GM23338 (cell line): ENCODE results near the gene SPINDOC. TPM values are rescaled to one million over a fixed set of nuclear protein-coding genes. Genes with fewer than 3 reads are reported as not detected.

ENCODE experiments used
- ATAC-seq: fragments of 200-7000 bp; cut with Tn5 transposase; 3 replicates; pipeline ENCODE4 v1.9.1; 2020
- DNase-seq: peaks from one replicate; pipeline ENCODE4 v3.0.0-alpha.2; 2015; ENCODE audit warnings: low spot score
- H2AFZ ChIP-seq: fragments of 200-600 bp; sonication (generic); 2 replicates; pipeline ENCODE4 v1.8.0; 2016; ENCODE audit warnings: antibody characterized with exemption, mild to moderate bottlenecking, moderate library complexity
- H3F3A ChIP-seq: fragments of 200-600 bp; sonication (generic); replicated peaks from 2 replicates; pipeline ENCODE4 v1.8.0; 2017; ENCODE audit warnings: antibody characterized with exemption, mixed run types, low read depth
- H3K27ac ChIP-seq: fragments of 200-600 bp; sonication (generic); 2 replicates; pipeline ENCODE4 v1.6.1; 2016; ENCODE audit warnings: low read depth
- H3K27me3 ChIP-seq: fragments of 200-600 bp; sonication (generic); 2 replicates; pipeline ENCODE4 v1.8.0; 2016; ENCODE audit warnings: mild to moderate bottlenecking, mixed run types, moderate library complexity; ENCODE audit not compliant: insufficient read depth
- H3K36me3 ChIP-seq: fragments of 200-600 bp; sonication (generic); 2 replicates; pipeline ENCODE4 v1.8.0; 2016; ENCODE audit warnings: mild to moderate bottlenecking; ENCODE audit not compliant: insufficient read depth
- H3K4me1 ChIP-seq: fragments of 200-600 bp; sonication (generic); 2 replicates; pipeline ENCODE4 v1.8.0; 2016; ENCODE audit warnings: mild to moderate bottlenecking, moderate library complexity; ENCODE audit not compliant: insufficient read depth
- H3K4me2 ChIP-seq: fragments of 200-600 bp; sonication (generic); 2 replicates; pipeline ENCODE4 v1.7.1; 2017; ENCODE audit warnings: mixed run types
- H3K4me3 ChIP-seq: fragments of 200-600 bp; sonication (generic); 2 replicates; pipeline ENCODE4 v1.6.1; 2016; ENCODE audit warnings: mixed run types
- H3K79me2 ChIP-seq: fragments of 200-600 bp; sonication (generic); replicated peaks from 2 replicates; pipeline ENCODE4 v1.8.0; 2017; ENCODE audit warnings: mild to moderate bottlenecking; ENCODE audit not compliant: insufficient read depth
- H3K9me2 ChIP-seq: fragments of 200-600 bp; sonication (generic); 2 replicates; pipeline ENCODE4 v1.8.0; 2017; ENCODE audit not compliant: insufficient read depth
- H4K20me1 ChIP-seq: fragments of 200-600 bp; sonication (generic); replicated peaks from 2 replicates; pipeline ENCODE4 v1.8.0; 2017; ENCODE audit warnings: mild to moderate bottlenecking; ENCODE audit not compliant: insufficient read depth
- H3K27ac Mint-ChIP-seq: 2 replicates; pipeline ENCODE4 v1.8.0; 2020; ENCODE audit warnings: inconsistent platforms, mild to moderate bottlenecking, moderate library complexity, mixed read lengths
- H3K27me3 Mint-ChIP-seq: 3 replicates; pipeline ENCODE4 v1.8.0; 2022; ENCODE audit warnings: low read depth, mild to moderate bottlenecking, moderate library complexity, mixed read lengths, inconsistent platforms; ENCODE audit not compliant: insufficient read depth, poor library complexity
- H3K36me3 Mint-ChIP-seq: 3 replicates; pipeline ENCODE4 v1.8.0; 2021; ENCODE audit warnings: low read depth, mild to moderate bottlenecking, inconsistent platforms, moderate library complexity, mixed read lengths
- H3K4me1 Mint-ChIP-seq: 3 replicates; pipeline ENCODE4 v1.8.0; 2020; ENCODE audit warnings: mild to moderate bottlenecking, inconsistent platforms, mixed read lengths
- H3K4me3 Mint-ChIP-seq: 3 replicates; pipeline ENCODE4 v1.8.0; 2021; ENCODE audit warnings: moderate library complexity, mild to moderate bottlenecking, inconsistent platforms, mixed read lengths
- H3K9me3 Mint-ChIP-seq: 3 replicates; pipeline ENCODE4 v1.8.0; 2020; ENCODE audit warnings: moderate library complexity, mild to moderate bottlenecking, inconsistent platforms, mixed read lengths
- CREB1 ChIP-seq: fragments of 250-450 bp; sonication (Bioruptor Pico); IDR thresholded peaks from 2 replicates; pipeline ENCODE4 v1.5.0; 2020; ENCODE audit warnings: low read depth, mild to moderate bottlenecking, moderate library complexity
- EZH2 ChIP-seq: fragments of 200-600 bp; sonication (generic); IDR thresholded peaks from one replicate; pipeline ENCODE4 v1.8.0; 2017; ENCODE audit warnings: antibody characterized with exemption, mild to moderate bottlenecking, low read depth; ENCODE audit not compliant: unreplicated experiment
- EZH2phosphoT487 ChIP-seq: fragments of 200-600 bp; sonication (generic); IDR thresholded peaks from one replicate; pipeline ENCODE4 v1.8.1; 2018; ENCODE audit warnings: antibody characterized with exemption; ENCODE audit not compliant: unreplicated experiment
- NANOG ChIP-seq: IDR thresholded peaks from 2 replicates; pipeline ENCODE4 v1.6.1; 2016; ENCODE audit warnings: antibody characterized with exemption, borderline replicate concordance
- POLR2AphosphoS5 ChIP-seq: IDR thresholded peaks from 2 replicates; pipeline ENCODE4 v1.6.1; 2016; ENCODE audit warnings: antibody characterized with exemption, low read depth
- ZNF114 ChIP-seq: fragments of 250-450 bp; sonication (Bioruptor Pico); IDR thresholded peaks from 2 replicates; pipeline ENCODE4 v1.5.0; 2020; ENCODE audit warnings: mild to moderate bottlenecking, moderate library complexity
- polyA plus RNA-seq: library from polyadenylated mRNA; unstranded; fragments of >200 nt; fragmentation: Nextera tagmentation; extraction: Ambion mirVana; gene quantifications from 2 replicates; pipeline ENCODE4 v1.2.1, GENCODE V29; 2016
- total RNA-seq: library from RNA; depleted of rRNA; stranded (reverse); fragments of >200 nt; shearing (Covaris generic); gene quantifications from 2 replicates; pipeline ENCODE4 v1.2.3, GENCODE V29; 2014
- TF ChIP-seq, protein P1 (sequence below), 2 experiments: fragments of 200-600 bp in 1 of 2; sonication (generic) in 1 of 2; conservative IDR thresholded peaks; 2 replicates each; pipeline versions ENCODE4 v1.5.1 to v1.6.1; 2016 to 2017; ENCODE audit warnings: antibody characterized with exemption in 2 of 2, low read depth in 2 of 2, mild to moderate bottlenecking in 2 of 2, moderate library complexity in 1 of 2
- TF ChIP-seq, protein P2 (sequence below): fragments of 250-450 bp; sonication (Bioruptor Pico); IDR thresholded peaks from 2 replicates; pipeline ENCODE4 v1.5.0; 2020; ENCODE audit warnings: mild to moderate bottlenecking, moderate library complexity
- TF ChIP-seq, protein P3 (sequence below): IDR thresholded peaks from 2 replicates; pipeline ENCODE4 v1.6.1; 2016; ENCODE audit warnings: antibody characterized with exemption
- TF ChIP-seq, protein P4 (sequence below): IDR thresholded peaks from one replicate; pipeline ENCODE4 v1.6.1; 2018; ENCODE audit warnings: antibody characterized with exemption; ENCODE audit not compliant: unreplicated experiment

The SPINDOC gene
- total and polyA plus RNA-seq, 2 experiments from 2014 or later: 9.4 to 84.7 TPM

DNA sequence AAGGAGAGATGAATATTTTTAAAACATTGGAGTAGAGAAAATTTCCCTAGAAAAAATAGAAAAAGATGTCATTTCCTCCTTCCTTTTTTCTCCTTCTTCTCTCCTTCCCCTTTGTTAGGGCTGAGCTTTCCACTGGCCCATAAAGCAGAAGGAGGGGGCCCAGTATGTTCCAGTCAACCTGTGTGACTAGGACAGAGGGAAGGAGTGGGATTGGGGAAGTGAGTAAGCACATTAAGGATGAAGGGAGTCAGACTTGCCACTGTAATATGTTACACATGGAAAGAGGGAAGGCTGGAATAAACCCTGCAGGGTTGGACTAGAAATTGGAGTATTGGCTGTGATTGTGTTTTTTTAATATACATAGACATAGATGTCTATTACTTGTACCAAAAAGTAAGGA is 20.1 kb upstream of the SPINDOC start:
- no peak overlapping the region for H3K27ac Mint-ChIP-seq
- no peaks in the 10 kb centered on the region for H3F3A ChIP-seq

More for the DNA sequence above, 20.1 kb upstream of the SPINDOC start:
- Histone ChIP-seq H3K27me3 (no peaks in the 10 kb centered on the region), H3K79me2 (no peaks in the 10 kb centered on the region), H3K4me2 (no peak overlapping the region), H3K36me3 (peaks cover 3% of the 10 kb centered on the region; the same call in 1 of the 2 replicates), H3K27ac (no peak overlapping the region), H3K9me2 (no peaks in the 10 kb centered on the region), H4K20me1 (no peaks in the 10 kb centered on the region), H3K4me1 (no peaks in the 10 kb centered on the region), H2AFZ (no peak overlapping the region), H3K4me3 (no peak overlapping the region)
- peaks cover 2% of the 10 kb centered on the region for H3K27me3 Mint-ChIP-seq
- no peak overlapping the region for H3K4me3 Mint-ChIP-seq
- no peaks in the 10 kb centered on the region for H3K4me1 Mint-ChIP-seq
- ATAC-seq (no peak), DNase-seq (no peak)
- peaks cover 58% of the 10 kb centered on the region for H3K9me3 Mint-ChIP-seq
- TF ChIP-seq NANOG (no peak), POLR2AphosphoS5 (no peak), ZNF114 (CRISPR knock-in tag) (no peak), EZH2phosphoT487 (no peak), EZH2 (no peak), CREB1 (CRISPR knock-in tag) (no peak)
- TF ChIP-seq, protein P1, sequence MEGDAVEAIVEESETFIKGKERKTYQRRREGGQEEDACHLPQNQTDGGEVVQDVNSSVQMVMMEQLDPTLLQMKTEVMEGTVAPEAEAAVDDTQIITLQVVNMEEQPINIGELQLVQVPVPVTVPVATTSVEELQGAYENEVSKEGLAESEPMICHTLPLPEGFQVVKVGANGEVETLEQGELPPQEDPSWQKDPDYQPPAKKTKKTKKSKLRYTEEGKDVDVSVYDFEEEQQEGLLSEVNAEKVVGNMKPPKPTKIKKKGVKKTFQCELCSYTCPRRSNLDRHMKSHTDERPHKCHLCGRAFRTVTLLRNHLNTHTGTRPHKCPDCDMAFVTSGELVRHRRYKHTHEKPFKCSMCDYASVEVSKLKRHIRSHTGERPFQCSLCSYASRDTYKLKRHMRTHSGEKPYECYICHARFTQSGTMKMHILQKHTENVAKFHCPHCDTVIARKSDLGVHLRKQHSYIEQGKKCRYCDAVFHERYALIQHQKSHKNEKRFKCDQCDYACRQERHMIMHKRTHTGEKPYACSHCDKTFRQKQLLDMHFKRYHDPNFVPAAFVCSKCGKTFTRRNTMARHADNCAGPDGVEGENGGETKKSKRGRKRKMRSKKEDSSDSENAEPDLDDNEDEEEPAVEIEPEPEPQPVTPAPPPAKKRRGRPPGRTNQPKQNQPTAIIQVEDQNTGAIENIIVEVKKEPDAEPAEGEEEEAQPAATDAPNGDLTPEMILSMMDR (conservative IDR thresholded peaks at IDR 0.05; ENCODE audit: low read depth in 2 of 2): no peak
- TF ChIP-seq, protein P2, sequence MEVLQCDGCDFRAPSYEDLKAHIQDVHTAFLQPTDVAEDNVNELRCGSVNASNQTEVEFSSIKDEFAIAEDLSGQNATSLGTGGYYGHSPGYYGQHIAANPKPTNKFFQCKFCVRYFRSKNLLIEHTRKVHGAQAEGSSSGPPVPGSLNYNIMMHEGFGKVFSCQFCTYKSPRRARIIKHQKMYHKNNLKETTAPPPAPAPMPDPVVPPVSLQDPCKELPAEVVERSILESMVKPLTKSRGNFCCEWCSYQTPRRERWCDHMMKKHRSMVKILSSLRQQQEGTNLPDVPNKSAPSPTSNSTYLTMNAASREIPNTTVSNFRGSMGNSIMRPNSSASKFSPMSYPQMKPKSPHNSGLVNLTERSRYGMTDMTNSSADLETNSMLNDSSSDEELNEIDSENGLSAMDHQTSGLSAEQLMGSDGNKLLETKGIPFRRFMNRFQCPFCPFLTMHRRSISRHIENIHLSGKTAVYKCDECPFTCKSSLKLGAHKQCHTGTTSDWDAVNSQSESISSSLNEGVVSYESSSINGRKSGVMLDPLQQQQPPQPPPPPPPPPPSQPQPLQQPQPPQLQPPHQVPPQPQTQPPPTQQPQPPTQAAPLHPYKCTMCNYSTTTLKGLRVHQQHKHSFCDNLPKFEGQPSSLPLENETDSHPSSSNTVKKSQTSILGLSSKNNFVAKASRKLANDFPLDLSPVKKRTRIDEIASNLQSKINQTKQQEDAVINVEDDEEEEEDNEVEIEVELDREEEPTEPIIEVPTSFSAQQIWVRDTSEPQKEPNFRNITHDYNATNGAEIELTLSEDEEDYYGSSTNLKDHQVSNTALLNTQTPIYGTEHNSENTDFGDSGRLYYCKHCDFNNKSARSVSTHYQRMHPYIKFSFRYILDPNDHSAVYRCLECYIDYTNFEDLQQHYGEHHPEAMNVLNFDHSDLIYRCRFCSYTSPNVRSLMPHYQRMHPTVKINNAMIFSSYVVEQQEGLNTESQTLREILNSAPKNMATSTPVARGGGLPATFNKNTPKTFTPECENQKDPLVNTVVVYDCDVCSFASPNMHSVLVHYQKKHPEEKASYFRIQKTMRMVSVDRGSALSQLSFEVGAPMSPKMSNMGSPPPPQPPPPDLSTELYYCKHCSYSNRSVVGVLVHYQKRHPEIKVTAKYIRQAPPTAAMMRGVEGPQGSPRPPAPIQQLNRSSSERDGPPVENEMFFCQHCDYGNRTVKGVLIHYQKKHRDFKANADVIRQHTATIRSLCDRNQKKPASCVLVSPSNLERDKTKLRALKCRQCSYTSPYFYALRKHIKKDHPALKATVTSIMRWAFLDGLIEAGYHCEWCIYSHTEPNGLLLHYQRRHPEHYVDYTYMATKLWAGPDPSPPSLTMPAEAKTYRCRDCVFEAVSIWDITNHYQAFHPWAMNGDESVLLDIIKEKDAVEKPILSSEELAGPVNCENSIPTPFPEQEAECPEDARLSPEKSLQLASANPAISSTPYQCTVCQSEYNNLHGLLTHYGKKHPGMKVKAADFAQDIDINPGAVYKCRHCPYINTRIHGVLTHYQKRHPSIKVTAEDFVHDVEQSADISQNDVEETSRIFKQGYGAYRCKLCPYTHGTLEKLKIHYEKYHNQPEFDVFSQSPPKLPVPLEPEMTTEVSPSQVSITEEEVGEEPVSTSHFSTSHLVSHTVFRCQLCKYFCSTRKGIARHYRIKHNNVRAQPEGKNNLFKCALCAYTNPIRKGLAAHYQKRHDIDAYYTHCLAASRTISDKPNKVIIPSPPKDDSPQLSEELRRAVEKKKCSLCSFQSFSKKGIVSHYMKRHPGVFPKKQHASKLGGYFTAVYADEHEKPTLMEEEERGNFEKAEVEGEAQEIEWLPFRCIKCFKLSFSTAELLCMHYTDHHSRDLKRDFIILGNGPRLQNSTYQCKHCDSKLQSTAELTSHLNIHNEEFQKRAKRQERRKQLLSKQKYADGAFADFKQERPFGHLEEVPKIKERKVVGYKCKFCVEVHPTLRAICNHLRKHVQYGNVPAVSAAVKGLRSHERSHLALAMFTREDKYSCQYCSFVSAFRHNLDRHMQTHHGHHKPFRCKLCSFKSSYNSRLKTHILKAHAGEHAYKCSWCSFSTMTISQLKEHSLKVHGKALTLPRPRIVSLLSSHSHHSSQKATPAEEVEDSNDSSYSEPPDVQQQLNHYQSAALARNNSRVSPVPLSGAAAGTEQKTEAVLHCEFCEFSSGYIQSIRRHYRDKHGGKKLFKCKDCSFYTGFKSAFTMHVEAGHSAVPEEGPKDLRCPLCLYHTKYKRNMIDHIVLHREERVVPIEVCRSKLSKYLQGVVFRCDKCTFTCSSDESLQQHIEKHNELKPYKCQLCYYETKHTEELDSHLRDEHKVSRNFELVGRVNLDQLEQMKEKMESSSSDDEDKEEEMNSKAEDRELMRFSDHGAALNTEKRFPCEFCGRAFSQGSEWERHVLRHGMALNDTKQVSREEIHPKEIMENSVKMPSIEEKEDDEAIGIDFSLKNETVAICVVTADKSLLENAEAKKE (CRISPR knock-in tag): no peak
- TF ChIP-seq, protein P3, sequence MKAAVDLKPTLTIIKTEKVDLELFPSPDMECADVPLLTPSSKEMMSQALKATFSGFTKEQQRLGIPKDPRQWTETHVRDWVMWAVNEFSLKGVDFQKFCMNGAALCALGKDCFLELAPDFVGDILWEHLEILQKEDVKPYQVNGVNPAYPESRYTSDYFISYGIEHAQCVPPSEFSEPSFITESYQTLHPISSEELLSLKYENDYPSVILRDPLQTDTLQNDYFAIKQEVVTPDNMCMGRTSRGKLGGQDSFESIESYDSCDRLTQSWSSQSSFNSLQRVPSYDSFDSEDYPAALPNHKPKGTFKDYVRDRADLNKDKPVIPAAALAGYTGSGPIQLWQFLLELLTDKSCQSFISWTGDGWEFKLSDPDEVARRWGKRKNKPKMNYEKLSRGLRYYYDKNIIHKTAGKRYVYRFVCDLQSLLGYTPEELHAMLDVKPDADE: no peak
- TF ChIP-seq, protein P4, sequence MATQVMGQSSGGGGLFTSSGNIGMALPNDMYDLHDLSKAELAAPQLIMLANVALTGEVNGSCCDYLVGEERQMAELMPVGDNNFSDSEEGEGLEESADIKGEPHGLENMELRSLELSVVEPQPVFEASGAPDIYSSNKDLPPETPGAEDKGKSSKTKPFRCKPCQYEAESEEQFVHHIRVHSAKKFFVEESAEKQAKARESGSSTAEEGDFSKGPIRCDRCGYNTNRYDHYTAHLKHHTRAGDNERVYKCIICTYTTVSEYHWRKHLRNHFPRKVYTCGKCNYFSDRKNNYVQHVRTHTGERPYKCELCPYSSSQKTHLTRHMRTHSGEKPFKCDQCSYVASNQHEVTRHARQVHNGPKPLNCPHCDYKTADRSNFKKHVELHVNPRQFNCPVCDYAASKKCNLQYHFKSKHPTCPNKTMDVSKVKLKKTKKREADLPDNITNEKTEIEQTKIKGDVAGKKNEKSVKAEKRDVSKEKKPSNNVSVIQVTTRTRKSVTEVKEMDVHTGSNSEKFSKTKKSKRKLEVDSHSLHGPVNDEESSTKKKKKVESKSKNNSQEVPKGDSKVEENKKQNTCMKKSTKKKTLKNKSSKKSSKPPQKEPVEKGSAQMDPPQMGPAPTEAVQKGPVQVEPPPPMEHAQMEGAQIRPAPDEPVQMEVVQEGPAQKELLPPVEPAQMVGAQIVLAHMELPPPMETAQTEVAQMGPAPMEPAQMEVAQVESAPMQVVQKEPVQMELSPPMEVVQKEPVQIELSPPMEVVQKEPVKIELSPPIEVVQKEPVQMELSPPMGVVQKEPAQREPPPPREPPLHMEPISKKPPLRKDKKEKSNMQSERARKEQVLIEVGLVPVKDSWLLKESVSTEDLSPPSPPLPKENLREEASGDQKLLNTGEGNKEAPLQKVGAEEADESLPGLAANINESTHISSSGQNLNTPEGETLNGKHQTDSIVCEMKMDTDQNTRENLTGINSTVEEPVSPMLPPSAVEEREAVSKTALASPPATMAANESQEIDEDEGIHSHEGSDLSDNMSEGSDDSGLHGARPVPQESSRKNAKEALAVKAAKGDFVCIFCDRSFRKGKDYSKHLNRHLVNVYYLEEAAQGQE: no peak
- peaks cover 18% of the 10 kb centered on the region; the same call in 2 of the 3 replicates for H3K36me3 Mint-ChIP-seq
